ENCODE results near the gene NEURL3.

- TF ChIP-seq, protein P1, sequence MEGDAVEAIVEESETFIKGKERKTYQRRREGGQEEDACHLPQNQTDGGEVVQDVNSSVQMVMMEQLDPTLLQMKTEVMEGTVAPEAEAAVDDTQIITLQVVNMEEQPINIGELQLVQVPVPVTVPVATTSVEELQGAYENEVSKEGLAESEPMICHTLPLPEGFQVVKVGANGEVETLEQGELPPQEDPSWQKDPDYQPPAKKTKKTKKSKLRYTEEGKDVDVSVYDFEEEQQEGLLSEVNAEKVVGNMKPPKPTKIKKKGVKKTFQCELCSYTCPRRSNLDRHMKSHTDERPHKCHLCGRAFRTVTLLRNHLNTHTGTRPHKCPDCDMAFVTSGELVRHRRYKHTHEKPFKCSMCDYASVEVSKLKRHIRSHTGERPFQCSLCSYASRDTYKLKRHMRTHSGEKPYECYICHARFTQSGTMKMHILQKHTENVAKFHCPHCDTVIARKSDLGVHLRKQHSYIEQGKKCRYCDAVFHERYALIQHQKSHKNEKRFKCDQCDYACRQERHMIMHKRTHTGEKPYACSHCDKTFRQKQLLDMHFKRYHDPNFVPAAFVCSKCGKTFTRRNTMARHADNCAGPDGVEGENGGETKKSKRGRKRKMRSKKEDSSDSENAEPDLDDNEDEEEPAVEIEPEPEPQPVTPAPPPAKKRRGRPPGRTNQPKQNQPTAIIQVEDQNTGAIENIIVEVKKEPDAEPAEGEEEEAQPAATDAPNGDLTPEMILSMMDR (IDR thresholded peaks at IDR 0.05): no peak
- TF ChIP-seq POLR2A (IDR thresholded peaks at IDR 0.05): no peak
These were observed 4.7 kb upstream of the NEURL3 start for GRCh38 chr2:96509847-96510230.

All from adrenal gland (tissue), 5 donors.